GM12874 (cell line): ENCODE measurements around the gene PPT2.

Experiments
- TF ChIP-seq, protein P1 (sequence below): IDR thresholded peaks from 2 replicates; pipeline ENCODE4 v1.5.1; 2011; ENCODE audit warnings: low read depth, mild to moderate bottlenecking, control low read depth, low read length, moderate library complexity; ENCODE audit not compliant: insufficient read depth

The PPT2 gene

DNA sequence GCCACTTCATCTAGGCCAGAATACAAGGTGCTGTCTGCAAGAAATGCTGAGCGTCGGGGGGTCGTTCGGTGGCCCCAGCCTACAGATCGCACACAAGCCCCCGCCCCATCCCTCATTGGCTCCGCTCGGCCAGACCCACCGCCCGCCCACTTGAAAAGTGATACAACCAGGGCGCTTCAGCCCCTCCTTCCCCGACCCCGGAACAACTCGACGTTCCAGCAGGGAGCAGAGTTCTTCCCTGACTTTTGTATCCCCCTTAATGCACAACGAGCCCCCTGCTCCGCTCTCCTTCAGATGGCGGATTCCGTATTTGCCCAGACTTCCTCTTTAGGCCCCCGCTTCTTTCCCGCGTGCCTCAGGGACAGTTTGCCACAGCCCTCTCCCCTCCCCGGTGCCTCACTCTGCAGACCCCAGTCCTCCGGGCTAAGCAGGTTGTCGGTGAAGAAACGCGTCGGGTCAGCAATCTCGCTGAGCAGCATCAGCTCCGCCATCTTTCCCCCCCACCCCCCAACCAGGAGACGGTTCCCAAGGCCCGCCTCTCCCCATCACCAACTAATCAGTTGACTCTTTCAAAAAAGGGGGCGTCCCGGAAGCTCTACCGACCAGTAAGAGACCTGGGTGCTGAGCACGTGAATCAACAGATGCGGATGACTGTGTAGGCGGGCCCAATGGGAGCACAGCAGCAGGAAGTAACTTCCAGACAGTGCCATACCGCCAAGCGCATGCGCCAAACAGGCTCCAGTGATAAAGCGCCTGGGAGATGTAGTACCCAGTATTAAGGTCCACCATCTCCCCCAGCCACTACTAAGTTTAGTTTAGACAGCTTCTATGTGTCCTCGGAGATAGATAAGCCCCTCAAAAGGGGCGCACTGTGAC lies 26.0 kb upstream of the PPT2 start, which contains the start of gene ATF6B:
Gene ATF6B (minus strand): TSS at position 530 of the 876 bp plus-strand sequence. CDS start 39 bp downstream, at position 491.
- TF ChIP-seq, protein P1, sequence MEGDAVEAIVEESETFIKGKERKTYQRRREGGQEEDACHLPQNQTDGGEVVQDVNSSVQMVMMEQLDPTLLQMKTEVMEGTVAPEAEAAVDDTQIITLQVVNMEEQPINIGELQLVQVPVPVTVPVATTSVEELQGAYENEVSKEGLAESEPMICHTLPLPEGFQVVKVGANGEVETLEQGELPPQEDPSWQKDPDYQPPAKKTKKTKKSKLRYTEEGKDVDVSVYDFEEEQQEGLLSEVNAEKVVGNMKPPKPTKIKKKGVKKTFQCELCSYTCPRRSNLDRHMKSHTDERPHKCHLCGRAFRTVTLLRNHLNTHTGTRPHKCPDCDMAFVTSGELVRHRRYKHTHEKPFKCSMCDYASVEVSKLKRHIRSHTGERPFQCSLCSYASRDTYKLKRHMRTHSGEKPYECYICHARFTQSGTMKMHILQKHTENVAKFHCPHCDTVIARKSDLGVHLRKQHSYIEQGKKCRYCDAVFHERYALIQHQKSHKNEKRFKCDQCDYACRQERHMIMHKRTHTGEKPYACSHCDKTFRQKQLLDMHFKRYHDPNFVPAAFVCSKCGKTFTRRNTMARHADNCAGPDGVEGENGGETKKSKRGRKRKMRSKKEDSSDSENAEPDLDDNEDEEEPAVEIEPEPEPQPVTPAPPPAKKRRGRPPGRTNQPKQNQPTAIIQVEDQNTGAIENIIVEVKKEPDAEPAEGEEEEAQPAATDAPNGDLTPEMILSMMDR, result no peak

DNA sequence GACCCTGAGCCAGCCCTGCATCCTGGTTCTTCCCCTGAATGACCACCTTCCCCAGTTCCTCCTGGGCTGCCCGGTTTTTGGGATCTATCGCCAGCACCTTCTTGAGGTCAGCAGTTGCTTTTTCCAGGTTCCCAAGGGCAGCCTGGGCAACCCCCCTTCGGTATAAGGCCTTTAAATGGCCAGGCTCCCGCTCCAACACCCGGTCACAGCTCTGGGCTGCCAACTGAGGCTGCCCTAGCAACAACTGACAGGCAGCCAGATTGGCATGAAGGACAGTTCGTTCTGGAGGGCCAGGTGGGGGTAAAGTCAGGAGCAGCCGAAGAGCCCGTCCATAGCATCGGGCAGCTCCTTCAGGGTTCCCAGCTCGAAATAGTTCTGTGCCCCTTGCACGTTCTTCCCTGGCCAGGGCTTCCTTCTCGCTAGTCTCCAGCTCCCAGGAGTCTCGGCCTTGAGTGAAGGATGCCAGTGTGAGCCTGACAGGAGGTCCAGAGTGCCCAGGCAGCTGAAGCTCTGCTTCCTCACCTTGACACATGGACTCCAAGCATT lies 25.1 kb upstream of the PPT2 start:
- TF ChIP-seq, protein P1, result no peak

GRCh38 chr6:32129297-32130088 lies 24.4 kb upstream of the PPT2 start:
- TF ChIP-seq, protein P1, result no peak

DNA sequence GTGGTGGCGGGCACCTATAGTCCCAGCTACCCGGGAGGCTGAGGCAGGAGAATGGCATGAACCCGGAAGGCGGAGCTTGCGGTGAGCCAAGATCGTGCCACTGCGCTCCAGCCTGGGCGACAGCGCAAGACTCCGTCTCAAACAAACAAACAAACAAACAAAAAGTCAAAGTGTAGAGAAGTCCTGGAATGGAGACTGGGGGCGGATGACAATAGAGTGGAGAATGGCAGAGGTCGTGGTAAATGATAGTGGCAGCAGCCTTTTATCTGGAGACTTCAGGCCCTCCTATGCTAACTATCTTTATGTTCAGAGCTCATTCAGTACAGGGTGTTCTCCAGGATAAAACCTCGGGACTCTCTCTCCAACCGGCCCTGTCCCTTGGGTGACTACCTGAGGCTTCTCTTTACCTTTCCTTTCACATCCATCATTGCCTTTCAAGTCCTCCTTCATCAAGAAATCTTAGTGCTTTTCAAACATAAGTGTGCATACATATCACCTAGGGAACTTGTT lies 22.4 kb upstream of the PPT2 start:
- TF ChIP-seq, protein P1, result no peak

DNA sequence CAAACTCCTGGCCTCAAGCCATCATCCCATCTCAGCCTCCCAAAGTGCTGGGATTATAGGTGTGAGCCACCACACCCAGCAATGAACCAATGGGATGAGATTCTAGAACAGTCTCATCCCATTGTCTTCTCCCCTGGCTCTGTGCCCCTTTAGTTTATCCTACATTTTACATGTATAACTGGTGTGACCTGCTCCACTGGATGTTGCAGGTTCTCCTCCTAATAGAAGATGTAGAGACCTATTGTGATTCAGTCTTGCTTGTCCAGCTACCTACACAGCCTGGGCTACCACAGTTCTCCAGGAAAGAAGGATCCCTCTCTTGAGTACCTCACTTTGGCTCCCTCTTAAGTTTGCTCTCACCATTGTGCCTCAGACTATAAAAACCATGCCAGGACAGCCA lies 21.8 kb upstream of the PPT2 start:
- TF ChIP-seq, protein P1, result no peak

DNA sequence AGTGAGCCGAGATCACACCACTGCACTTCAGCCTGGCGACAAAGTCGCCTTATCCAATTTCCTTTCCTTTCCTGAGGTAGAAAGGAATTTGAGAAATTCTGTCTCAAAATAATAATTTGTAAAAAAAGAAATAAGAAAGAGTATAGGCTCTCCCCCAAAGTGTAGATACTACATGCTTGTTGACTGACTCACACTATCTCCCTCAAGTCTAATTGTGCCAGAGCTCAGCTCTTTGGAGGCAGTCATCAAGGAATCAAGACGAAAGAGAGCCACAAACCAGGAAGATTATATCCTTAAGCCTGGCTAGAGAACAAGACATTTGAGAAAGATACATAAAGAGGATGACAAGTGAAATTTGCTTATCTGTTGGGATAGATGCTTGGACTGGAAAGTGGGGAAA lies 20.2 kb upstream of the PPT2 start:
- TF ChIP-seq, protein P1, result no peak

DNA sequence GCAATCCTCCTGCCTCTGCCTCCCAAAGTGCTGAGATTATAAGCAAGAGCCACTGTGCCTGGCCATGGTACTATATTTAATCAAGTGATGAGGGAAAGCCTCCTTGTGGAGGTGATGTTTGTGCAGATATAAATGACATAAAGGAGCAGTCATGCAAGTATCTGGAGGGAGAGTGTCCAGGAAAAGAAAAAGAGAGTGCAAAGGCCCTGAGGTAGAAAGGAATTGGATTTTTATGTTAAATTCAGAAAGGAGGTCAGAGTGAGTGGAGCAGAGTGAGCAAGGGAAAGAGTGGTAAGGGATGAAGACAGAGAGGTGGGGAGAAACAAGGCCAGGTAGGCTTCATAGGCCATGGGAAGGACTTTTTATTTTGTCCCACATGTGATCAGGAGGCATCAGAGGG lies 16.5 kb upstream of the PPT2 start:
- TF ChIP-seq, protein P1, result no peak
